ENCODE results near the gene PIGL.
"Not testable (repeated sequence)": the region's sequence is repeated elsewhere in the genome, so short reads cannot be mapped to it uniquely, and the experiment has no call there.

Gene PIGL

GRCh38 chr17:16217002-16217635, at the start of gene PIGL:
Gene PIGL (plus strand): TSS chr17:16217210. CDS start chr17:16217227, 17 bp downstream.
- peak; percentile 94 for DNase-seq (ENCODE audit: low spot score)

- no peak for DNase-seq (ENCODE audit: low spot score)
These were observed 45.4 kb upstream of the PIGL start for GRCh38 chr17:16171613-16172012.

GRCh38 chr17:16178836-16179235, 38.2 kb upstream of the PIGL start:
- no peak for DNase-seq (ENCODE audit: low spot score)

GRCh38 chr17:16181581-16181980, 35.4 kb upstream of the PIGL start:
- DNase-seq (ENCODE audit: low spot score) = no peak

GRCh38 chr17:16187642-16188041, 29.4 kb upstream of the PIGL start:
- no peak for DNase-seq (ENCODE audit: low spot score)

- DNase-seq (ENCODE audit: low spot score) = no peak
These were observed 27.1 kb upstream of the PIGL start for GRCh38 chr17:16189791-16190348.

- DNase-seq (ENCODE audit: low spot score) = no peak
These were observed 26.2 kb upstream of the PIGL start for GRCh38 chr17:16190703-16191360.

GRCh38 chr17:16191604-16192003, 25.4 kb upstream of the PIGL start:
- no peak for DNase-seq (ENCODE audit: low spot score)

- DNase-seq (ENCODE audit: low spot score) = not testable (repeated sequence)
These were observed 22.6 kb upstream of the PIGL start for GRCh38 chr17:16194307-16194835.

- DNase-seq (ENCODE audit: low spot score) = no peak
These were observed 19.7 kb upstream of the PIGL start for GRCh38 chr17:16197276-16197675.

GRCh38 chr17:16199093-16199492, 17.9 kb upstream of the PIGL start:
- DNase-seq (ENCODE audit: low spot score) = no peak

- not testable (repeated sequence) for DNase-seq (ENCODE audit: low spot score)
These were observed 15.3 kb upstream of the PIGL start for GRCh38 chr17:16201693-16202131.

GRCh38 chr17:16202554-16203500, 14.2 kb upstream of the PIGL start:
- DNase-seq (ENCODE audit: low spot score) = not testable (repeated sequence)

- DNase-seq (ENCODE audit: low spot score) = not testable (repeated sequence)
These were observed 12.2 kb upstream of the PIGL start for GRCh38 chr17:16204763-16205162.

- no peak for DNase-seq (ENCODE audit: low spot score)
These were observed 5.4 kb upstream of the PIGL start for GRCh38 chr17:16211590-16211989.

GRCh38 chr17:16212793-16213192, 4.2 kb upstream of the PIGL start:
- DNase-seq (ENCODE audit: low spot score) = no peak

- DNase-seq (ENCODE audit: low spot score) = peak; percentile 29
These were observed 2.6 kb upstream of the PIGL start for GRCh38 chr17:16214190-16215001.

- peak; percentile 61 for DNase-seq (ENCODE audit: low spot score)
These were observed 2.1 kb upstream of the PIGL start for GRCh38 chr17:16215002-16215272.

GRCh38 chr17:16215273-16215964, 1.6 kb upstream of the PIGL start, which contains the start of gene NCOR1:
Gene NCOR1 (minus strand): TSS chr17:16215534. CDS start chr17:16194569, 20,965 bp downstream.
- peak; percentile 95 for DNase-seq (ENCODE audit: low spot score)

GRCh38 chr17:16215965-16216316, 1.1 kb upstream of the PIGL start:
- peak; percentile 59 for DNase-seq (ENCODE audit: low spot score)

Measured in SW480 (cell line).